Measurements from ENCODE around the gene KCND3.

KCND3 gene

GRCh38 chr1:111738133-111738435 is 251.4 kb downstream of the KCND3 start:
- DNase-seq, result no peak

- no peak for DNase-seq
These were observed 252.0 kb downstream of the KCND3 start for GRCh38 chr1:111737216-111738132.

GRCh38 chr1:111736548-111737215 is 252.8 kb downstream of the KCND3 start:
- DNase-seq, result peak; percentile 94 to 97

DNA sequence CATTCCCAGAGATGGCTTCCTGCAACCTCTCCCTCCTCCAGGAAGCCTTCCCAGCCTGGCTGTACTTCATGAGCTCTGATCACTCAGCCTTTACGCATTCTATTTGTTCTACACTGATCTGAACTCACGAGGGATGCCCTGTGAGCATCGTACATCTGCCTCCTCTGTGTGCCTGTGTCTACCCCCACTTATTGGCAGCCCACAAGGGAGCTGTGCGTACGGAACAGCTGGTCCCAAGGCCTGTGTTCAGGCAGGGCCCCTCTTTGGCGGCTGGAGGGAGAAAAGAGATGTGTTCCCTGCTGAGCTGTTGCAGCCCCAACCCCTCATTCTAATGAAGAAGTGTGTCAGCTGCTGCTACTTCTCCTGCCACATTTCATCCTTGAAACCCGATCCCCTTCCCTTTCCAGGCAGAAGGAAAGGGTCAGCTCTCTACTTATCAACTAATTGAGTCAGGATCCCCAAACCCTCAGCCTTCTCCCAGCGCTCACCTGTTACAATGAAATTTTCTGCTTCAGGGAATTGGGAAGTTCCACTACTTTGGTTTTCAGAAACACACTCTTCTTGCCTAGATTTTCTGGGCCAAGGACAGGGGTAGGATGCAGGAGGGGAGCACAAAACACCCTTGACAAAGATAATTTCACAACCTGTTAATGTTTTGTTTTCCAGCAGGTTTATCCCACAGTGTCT is 253.5 kb downstream of the KCND3 start:
- DNase-seq, result peak; percentile 87 to 96

DNA sequence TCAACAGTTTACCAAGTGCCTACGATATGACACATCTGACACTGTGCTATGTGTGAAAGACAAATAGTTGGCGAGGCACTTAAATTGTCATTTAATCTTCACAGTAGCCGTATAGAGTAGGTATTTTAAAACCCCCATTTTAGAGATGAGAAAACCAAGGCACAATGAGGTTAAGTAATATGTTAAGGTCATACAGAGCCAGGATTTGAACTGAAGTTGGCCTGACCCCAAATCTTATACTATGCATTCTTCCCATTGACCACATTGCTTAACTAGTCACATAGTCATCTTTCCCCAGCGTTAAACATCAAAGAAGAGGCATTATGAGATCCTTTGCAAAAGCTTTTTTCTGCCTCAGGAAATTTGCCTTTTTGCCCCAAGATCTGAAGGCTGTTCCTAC is 254.1 kb downstream of the KCND3 start:
- no peak for DNase-seq

GRCh38 chr1:111734856-111735255 is 254.6 kb downstream of the KCND3 start:
- no peak for DNase-seq

GRCh38 chr1:111734426-111734825 is 255.0 kb downstream of the KCND3 start:
- DNase-seq, result no peak

- DNase-seq, result no peak
These were observed 255.5 kb downstream of the KCND3 start for GRCh38 chr1:111733992-111734341.

DNA sequence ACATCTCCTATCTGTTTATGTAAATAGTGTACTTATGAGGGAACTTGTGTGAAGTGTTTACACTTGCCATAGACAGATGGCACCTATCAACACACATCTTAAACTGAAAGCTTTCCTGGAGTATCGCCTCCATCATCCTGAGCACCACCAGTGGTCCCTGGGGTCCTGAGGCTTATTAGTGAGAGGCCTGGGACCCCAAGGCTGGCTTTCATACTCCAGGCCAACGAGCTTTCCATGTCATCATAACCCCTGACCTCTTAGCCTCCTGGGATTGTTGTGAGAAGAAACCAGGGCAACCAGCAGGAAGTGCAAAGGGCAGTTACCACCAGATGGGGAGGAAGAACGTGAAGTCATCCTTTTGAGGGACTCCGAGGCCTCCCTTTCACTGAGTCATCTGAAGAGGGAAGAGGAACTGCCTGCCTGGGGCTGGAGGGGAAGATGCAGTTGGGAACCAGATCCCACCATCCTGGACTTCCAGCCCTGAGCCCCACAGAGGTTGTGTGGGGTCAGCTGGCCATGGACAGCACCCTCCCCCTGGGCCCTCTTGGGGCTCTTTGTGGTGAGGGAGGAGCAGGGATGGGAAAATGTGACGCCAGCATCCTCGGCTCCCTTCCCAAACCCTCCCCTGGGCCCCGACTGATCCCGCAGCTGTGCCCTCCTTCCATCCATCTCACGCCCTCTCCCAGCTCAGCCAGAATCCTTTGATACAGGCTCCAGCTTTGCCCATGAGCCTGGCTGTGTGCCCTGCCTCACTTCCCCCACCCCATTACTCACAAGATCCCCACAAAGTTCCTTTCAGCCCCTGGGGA is 256.1 kb downstream of the KCND3 start:
- peak; percentile 80 to 88 for DNase-seq

DNA sequence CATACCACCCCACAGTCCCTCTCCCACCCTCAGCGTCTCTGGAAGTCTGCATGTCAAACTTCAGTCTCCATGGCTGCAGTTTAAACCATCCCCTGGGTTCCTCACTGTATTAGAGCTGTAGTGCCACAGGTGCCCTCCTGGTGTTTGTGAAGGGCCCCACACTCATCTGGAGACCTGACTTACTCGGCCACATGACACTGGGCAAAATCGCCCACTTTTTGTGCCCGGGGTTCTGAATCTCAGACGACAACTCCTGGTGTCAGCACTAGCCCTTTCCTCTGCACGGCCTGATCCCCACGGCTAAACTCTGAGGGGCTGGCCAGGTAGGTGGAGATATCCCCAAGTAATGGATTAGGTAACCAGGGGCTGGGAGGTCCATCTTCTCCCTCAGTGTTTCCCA is 256.8 kb downstream of the KCND3 start:
- no peak for DNase-seq

DNA sequence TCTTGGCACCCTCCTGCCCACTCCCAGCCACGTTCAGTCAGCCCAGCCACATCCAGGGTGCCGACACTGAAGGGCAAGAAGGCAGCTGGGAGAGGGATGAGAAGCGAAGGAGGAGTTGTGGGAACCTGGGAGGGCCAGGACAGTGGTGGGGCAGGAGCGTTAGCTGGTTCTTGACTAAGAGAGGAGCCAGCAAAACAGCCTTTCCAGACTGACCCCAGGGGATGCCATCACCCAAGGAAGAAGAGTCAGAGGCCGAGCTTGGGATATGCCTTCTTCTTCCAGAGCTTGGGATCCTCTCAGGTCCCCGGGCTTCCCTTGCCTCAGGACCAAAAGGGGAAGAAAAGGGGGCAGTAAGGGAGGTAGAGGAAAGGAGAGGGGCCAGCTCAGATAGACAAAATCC is 257.5 kb downstream of the KCND3 start:
- DNase-seq, result no peak

- DNase-seq, result no peak
These were observed 258.8 kb downstream of the KCND3 start for GRCh38 chr1:111730706-111731105.

DNA sequence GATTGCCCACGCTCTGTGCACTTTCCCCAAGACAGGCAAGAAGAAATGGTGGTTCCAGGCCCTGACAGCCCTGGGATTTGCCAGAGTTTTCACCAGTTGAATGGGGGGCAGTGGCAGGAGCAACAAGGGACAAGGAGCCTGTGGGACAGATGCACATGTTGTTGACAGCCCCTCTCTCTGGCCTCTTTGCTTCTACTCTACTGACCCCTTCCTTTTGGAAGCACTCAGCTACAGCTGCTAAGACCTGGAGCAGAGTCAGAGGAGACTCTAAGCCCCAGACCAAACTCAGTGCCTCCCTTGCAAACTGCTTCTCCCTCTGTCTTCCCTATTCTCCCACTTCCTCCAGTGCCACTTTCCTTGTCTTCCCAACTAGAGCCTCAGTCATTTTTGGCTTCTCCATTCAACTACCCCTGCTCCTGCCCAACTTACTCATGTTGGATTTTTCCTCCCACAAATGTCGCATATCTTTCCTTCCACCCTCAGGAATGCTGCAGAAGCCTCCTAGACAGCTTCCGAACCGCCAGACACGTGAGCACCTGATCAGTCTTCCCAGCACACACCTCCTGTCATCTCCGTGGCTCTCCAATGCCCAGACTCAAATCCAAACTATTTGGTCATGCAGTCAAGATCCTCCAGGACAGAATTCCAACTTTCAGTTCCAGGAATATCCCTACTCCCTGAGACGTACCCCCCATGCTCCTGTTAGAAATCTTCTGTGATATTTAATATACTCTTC is 259.4 kb downstream of the KCND3 start:
- no peak for DNase-seq

- peak; percentile 80 to 94 for DNase-seq
These were observed 260.1 kb downstream of the KCND3 start for GRCh38 chr1:111729271-111729921.

- DNase-seq, result no peak
These were observed 262.4 kb downstream of the KCND3 start for GRCh38 chr1:111727056-111727455.

DNA sequence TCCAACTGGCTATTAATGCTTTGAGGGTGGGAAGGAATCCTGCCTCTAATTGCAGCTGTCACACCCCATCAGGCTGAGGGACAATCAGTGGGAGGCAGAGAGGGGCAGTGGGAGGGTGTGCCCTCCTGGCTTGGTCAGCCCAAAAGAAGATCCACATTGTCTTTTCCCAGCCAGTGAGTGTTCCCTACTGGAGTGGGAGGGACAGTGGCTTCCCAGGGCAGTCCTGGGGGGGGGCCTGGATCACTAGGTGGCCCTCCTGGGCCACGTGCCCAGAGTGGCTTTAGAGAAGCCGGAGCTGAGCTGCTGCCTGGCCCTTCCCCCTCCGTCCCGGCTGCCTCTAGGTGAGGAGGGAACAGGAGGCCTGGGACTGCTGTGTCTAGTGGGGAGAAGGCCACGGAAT is 264.3 kb downstream of the KCND3 start:
- DNase-seq, result no peak

GRCh38 chr1:111723871-111724270 is 265.6 kb downstream of the KCND3 start:
- no peak for DNase-seq

- no peak for DNase-seq
These were observed 266.2 kb downstream of the KCND3 start for GRCh38 chr1:111723091-111723806.

DNA sequence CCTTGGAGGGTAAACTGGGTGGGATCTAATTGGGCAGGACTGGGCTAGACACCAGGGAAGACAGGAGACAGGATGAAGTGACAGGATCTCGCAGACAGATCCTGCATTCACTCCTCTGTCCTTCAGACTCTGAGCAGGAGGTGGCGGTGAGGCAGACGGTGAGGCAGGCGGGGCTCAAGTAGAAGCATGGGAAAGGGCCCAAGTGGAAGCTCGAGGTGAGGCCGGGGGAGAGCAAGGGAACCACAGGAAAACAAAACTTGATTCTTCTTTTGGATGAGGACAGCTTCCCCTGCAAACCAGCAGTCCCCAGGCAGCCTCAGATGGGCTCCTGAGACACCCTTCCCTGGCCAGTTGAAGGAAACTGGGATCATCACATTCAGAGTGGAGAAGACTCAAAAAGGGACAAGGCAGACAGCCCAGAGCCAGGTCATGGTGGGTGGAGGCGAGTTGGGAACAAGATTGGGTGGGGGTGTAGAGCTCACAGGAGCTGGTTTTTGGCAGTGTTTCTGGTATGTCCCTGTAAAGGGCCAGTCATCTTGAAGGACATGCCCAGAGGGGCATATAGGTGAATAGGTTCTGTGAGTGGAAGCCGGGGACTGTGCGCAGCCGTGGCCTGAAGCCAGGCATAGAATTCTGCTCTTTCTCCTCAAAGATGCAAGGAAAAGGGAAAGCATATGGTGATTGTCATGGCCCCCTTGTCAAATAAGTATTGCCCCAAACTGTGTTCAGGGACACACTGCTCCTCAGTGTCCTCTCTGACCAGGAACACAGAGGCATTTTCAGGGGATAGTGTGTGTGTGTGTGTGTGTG is 268.3 kb downstream of the KCND3 start:
- DNase-seq, result no peak

Data from NCI-H446 (cell line).